HCT116 (cell line): ENCODE measurements around the gene RSAD1. TPM values are rescaled to one million over a fixed set of nuclear protein-coding genes. Genes with fewer than 3 reads are reported as not detected.
A peak's percentile ranks its signal among the peaks of the same experiment; 100 is the strongest.
"Not testable (repeated sequence)": the region's sequence is repeated elsewhere in the genome, so short reads cannot be mapped to it uniquely, and the experiment has no call there.

Source experiments
- ATAC-seq: fragments of 200-7000 bp; cut with Tn5 transposase; 2 replicates; pipeline ENCODE4 v1.9.1; 2020; ENCODE audit warnings: mild to moderate bottlenecking, moderate library complexity
- BruUV-seq: library from RNA; stranded (reverse); fragments of 400-500 nt; replicated peaks from 2 replicates; lab custom pipeline; 2021; lab: Mats Ljungman, UMichigan
- CTCF ChIA-PET: fragments of 300-600 bp; sonication (Branson Sonifier 250); formaldehyde crosslinking; loops from one replicate; lab custom pipeline; 2021; ENCODE audit warnings: antibody characterized with exemption; lab: Charles Lee
- POLR2A ChIA-PET: fragments of 300-600, 350-600 bp; sonication (Branson Sonifier 250); formaldehyde crosslinking; loops from one replicate; lab custom pipeline; 2021; ENCODE audit warnings: antibody characterized with exemption; lab: Charles Lee
- RAD21 ChIA-PET, 2 experiments: fragments of 300-600 bp; sonication (Branson Sonifier 250); formaldehyde crosslinking; loops; one replicate each; lab custom pipeline; 2023; ENCODE audit warnings: low total read pairs in 2 of 2; ENCODE audit not compliant: uncharacterized antibody in 2 of 2, unreplicated experiment in 2 of 2, low non-redundant PET in 1 of 2; lab: Charles Lee
- DNase-seq: peaks from one replicate; pipeline ENCODE4 v3.0.0-alpha.2; 2010; ENCODE audit warnings: low read depth, low spot score
- H2AFZ ChIP-seq: fragments of 200-600 bp; shearing (Covaris generic), sonication (generic); 2 replicates; pipeline ENCODE4 v1.6.1; 2017; ENCODE audit warnings: low read depth, mixed run types, mixed read lengths, antibody characterized with exemption, low read length; ENCODE audit not compliant: poor library complexity, severe bottlenecking
- H3K27ac ChIP-seq: 2 replicates; pipeline ENCODE4 v1.5.1; 2012; ENCODE audit warnings: low read depth, low read length
- H3K27me3 ChIP-seq: fragments of 200-600 bp; sonication (generic); 2 replicates; pipeline ENCODE4 v1.6.1; 2016; ENCODE audit warnings: mixed run types, low read length, mixed read lengths; ENCODE audit not compliant: insufficient read depth
- H3K36me3 ChIP-seq, 2 experiments: fragments of 200-500 bp in 1 of 2; fragments of 200-600 bp in 1 of 2; sonication (Bioruptor generic) in 1 of 2; sonication (generic) in 1 of 2; 2 replicates each; pipeline versions ENCODE4 v1.5.1 to v1.6.1; 2014 to 2016; ENCODE audit warnings: low read length in 2 of 2, inconsistent platforms in 1 of 2, mixed read lengths in 1 of 2, mixed run types in 1 of 2; ENCODE audit not compliant: insufficient read depth in 2 of 2, control insufficient read depth in 1 of 2
- H3K4me1 ChIP-seq, 2 experiments: fragments of 200-600 bp in 1 of 2; sonication (generic) in 1 of 2; 2 replicates each; pipeline versions ENCODE4 v1.5.1 to v1.6.1; 2012 to 2017; ENCODE audit warnings: low read length in 2 of 2, inconsistent platforms in 1 of 2, mild to moderate bottlenecking in 1 of 2, mixed read lengths in 1 of 2, mixed run types in 1 of 2, moderate library complexity in 1 of 2; ENCODE audit not compliant: insufficient read depth in 2 of 2, control insufficient read depth in 1 of 2
- H3K4me2 ChIP-seq: fragments of 200-600 bp; sonication (generic); 2 replicates; pipeline ENCODE4 v1.6.1; 2017; ENCODE audit warnings: mixed run types, low read length, mixed read lengths
- H3K4me3 ChIP-seq, 2 experiments: fragments of 200-600 bp in 1 of 2; sonication (generic) in 1 of 2; replicated peaks in 1 of 2; 2 replicates each; pipeline ENCODE4 v1.5.1; 2011 to 2016; ENCODE audit warnings: low read length in 2 of 2, control low read depth in 1 of 2, low read depth in 1 of 2, mild to moderate bottlenecking in 1 of 2, mixed read lengths in 1 of 2, mixed run types in 1 of 2
- H3K79me2 ChIP-seq: fragments of 200-600 bp; sonication (generic); 2 replicates; pipeline ENCODE4 v1.6.1; 2017; ENCODE audit warnings: mild to moderate bottlenecking, mixed run types, low read length, moderate library complexity, mixed read lengths; ENCODE audit not compliant: insufficient read depth
- H3K9ac ChIP-seq: fragments of 200-600 bp; sonication (generic); 2 replicates; pipeline ENCODE4 v1.6.1; 2016; ENCODE audit warnings: low read length, mixed read lengths
- H3K9me2 ChIP-seq: fragments of 200-600 bp; sonication (generic), shearing (Covaris generic); 2 replicates; pipeline ENCODE4 v1.6.1; 2017; ENCODE audit warnings: mixed run types, mild to moderate bottlenecking, moderate library complexity; ENCODE audit not compliant: insufficient read depth
- H3K9me3 ChIP-seq, 2 experiments: fragments of 200-500 bp in 1 of 2; fragments of 200-600 bp in 1 of 2; sonication (Bioruptor generic) in 1 of 2; sonication (generic) in 1 of 2; 2 replicates each; pipeline ENCODE4 v1.6.1; 2014 to 2017; ENCODE audit warnings: low read length in 2 of 2, mixed read lengths in 2 of 2, inconsistent platforms in 1 of 2, low read depth in 1 of 2, mild to moderate bottlenecking in 1 of 2, mixed run types in 1 of 2, moderate library complexity in 1 of 2; ENCODE audit not compliant: control insufficient read depth in 1 of 2, insufficient read depth in 1 of 2
- H4K20me1 ChIP-seq: fragments of 200-600 bp; sonication (generic), shearing (Covaris generic); 2 replicates; pipeline ENCODE4 v1.6.1; 2017; ENCODE audit warnings: mixed run types, mild to moderate bottlenecking, moderate library complexity; ENCODE audit not compliant: insufficient read depth
- CEBPB ChIP-seq: IDR thresholded peaks from 2 replicates; pipeline ENCODE4 v1.6.1; 2012; ENCODE audit warnings: low read depth
- CTCF ChIP-seq, 3 experiments: fragments of 200-600 bp in 1 of 3; sonication (generic) in 1 of 3; IDR thresholded peaks in 2 of 3; conservative IDR thresholded peaks in 1 of 3; 2 replicates each; pipeline ENCODE4 v1.5.1; 2012 to 2017; ENCODE audit warnings: low read depth in 2 of 3, low read length in 2 of 3, antibody characterized with exemption in 1 of 3, borderline replicate concordance in 1 of 3, control low read depth in 1 of 3, mild to moderate bottlenecking in 1 of 3, mixed read lengths in 1 of 3, mixed run types in 1 of 3, moderate library complexity in 1 of 3; ENCODE audit not compliant: insufficient read depth in 1 of 3
- FOSL1 ChIP-seq: IDR thresholded peaks from 2 replicates; pipeline ENCODE4 v1.6.1; 2012; ENCODE audit warnings: low read depth
- MAX ChIP-seq: IDR thresholded peaks from 2 replicates; pipeline ENCODE4 v1.6.1; 2012
- POLR2A ChIP-seq: IDR thresholded peaks from 2 replicates; pipeline ENCODE4 v1.7.0; 2011; ENCODE audit warnings: borderline replicate concordance; ENCODE audit not compliant: insufficient read depth, insufficient read length; ENCODE audit errors: extremely low read depth
- SP1 ChIP-seq: IDR thresholded peaks from 2 replicates; pipeline ENCODE4 v1.6.1; 2012; ENCODE audit warnings: low read depth
- TCF7L2 ChIP-seq: IDR thresholded peaks from 2 replicates; pipeline ENCODE4 v1.7.0; 2011; ENCODE audit warnings: borderline replicate concordance, inconsistent platforms; ENCODE audit not compliant: insufficient read depth, insufficient read length; ENCODE audit errors: extremely low read depth
- YY1 ChIP-seq: IDR thresholded peaks from 2 replicates; pipeline ENCODE4 v1.6.1; 2011; ENCODE audit warnings: low read length, low read depth, moderate library complexity, mild to moderate bottlenecking; ENCODE audit not compliant: insufficient replicate concordance; ENCODE audit errors: extremely low read depth
- intact Hi-C: fragments of 100-400 bp; cut with micrococcal nuclease; formaldehyde crosslinking; loops from 2 replicates; pipeline ENCODE4 v1.10.0; 2022
- total RNA-seq: library from RNA; stranded (reverse); gene quantifications from one replicate; pipeline ENCODE4 v1.2.1, GENCODE V29; 2021; ENCODE audit not compliant: unreplicated experiment

Gene RSAD1
- total RNA-seq, 1 experiment from 2014 or later: 82.7 TPM

GRCh38 chr17:50472761-50473161 lies 5.9 kb upstream of the RSAD1 start:
- DNase-seq, intact Hi-C loops, H3K79me2 ChIP-seq, H3K9me3 ChIP-seq, H3K4me3 ChIP-seq, POLR2A ChIA-PET, H3K4me1 ChIP-seq, H3K4me2 ChIP-seq, BruUV-seq, H3K9me2 ChIP-seq, H3K36me3 ChIP-seq, H4K20me1 ChIP-seq, H3K9ac ChIP-seq, RAD21 ChIA-PET, CTCF ChIA-PET, H3K27me3 ChIP-seq, H3K27ac ChIP-seq, H2AFZ ChIP-seq: not testable (repeated sequence)
- TF ChIP-seq CTCF (IDR thresholded peaks at IDR 0.05 in 2 of 3, conservative IDR thresholded peaks at IDR 0.05 in 1 of 3; ENCODE audit: borderline replicate concordance in 1 of 3, insufficient read depth in 1 of 3, low read depth in 2 of 3, low read length in 2 of 3): 0 out of 6 replicates have a peak, but pooled peaks of 1 of the 3 experiments have one; percentile 15
- peak; percentile 29; the same call in 1 of the 2 replicates for ATAC-seq

GRCh38 chr17:50473901-50474300 lies 4.8 kb upstream of the RSAD1 start:
- ATAC-seq (no peak), DNase-seq (no peak)
- peaks cover under 1% of the 10 kb centered on the region; the same call in 1 of the 2 replicates for H3K79me2 ChIP-seq
- no peaks in the 10 kb centered on the region for H3K9me3 ChIP-seq
- POLR2A ChIA-PET: no interaction called here
- TF ChIP-seq YY1 (no peak), MAX (no peak), SP1 (no peak), POLR2A (no peak), FOSL1 (no peak), TCF7L2 (no peak), CEBPB (no peak)
- H3K27ac ChIP-seq: no peak overlapping the region
- H3K27me3 ChIP-seq: no peaks in the 10 kb centered on the region
- H3K4me1 ChIP-seq: peaks cover 6 to 11% of the 10 kb centered on the region in 2 experiments
- intact Hi-C loops: no loop called here
- RAD21 ChIA-PET: no interaction called here
- no TSS peak for BruUV-seq
- CTCF ChIA-PET: interaction anchor here (1.0 kb wide), 1 partner anchor 77 kb away, joined by 3 read pairs; the partner anchor contains the start of gene LRRC59
- H2AFZ ChIP-seq: no peak overlapping the region
- no peak overlapping the region for H3K9ac ChIP-seq
- no peaks in the 10 kb centered on the region for H3K36me3 ChIP-seq
- H3K4me3 ChIP-seq: no peak overlapping the region
- no peaks in the 10 kb centered on the region for H3K9me2 ChIP-seq
- H3K4me2 ChIP-seq: no peak overlapping the region
- H4K20me1 ChIP-seq: no peaks in the 10 kb centered on the region
